ENCODE data around the gene CLMN.
A peak's percentile ranks its signal among the peaks of the same experiment; 100 is the strongest.
"Not testable (repeated sequence)": the region's sequence is repeated elsewhere in the genome, so short reads cannot be mapped to it uniquely, and the experiment has no call there.

CLMN gene

DNA sequence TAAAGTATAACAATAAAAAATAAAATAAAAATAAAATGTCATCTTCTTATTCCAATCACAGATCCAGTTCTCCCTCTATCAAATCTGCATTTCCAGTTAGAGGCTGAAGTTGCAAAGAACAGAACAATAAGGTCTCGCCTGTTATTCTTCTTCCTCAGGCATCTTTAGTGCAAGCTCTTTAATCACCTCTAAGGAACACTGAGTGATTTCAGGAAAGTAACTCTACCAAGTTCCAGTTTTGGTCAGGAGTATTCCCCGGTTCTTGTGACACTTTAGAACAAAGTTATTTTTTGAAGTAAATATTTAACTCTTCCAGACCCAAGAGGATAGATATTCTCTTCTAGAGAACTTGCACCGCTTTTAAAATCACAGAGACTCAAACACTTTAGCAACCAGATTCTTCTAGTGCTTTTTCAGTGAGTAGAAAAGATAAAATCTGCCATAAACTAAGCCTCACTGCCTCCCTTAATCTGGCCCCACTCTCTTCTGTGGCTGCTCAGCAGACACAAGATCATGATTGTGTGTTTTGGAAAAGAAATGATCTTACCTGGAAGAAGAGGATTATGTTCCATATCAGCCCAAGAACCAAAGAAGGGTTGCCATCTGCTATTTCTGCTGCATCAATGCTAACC lies 104.5 kb downstream of the CLMN start:
- DNase-seq = no peak

GRCh38 chr14:95213774-95214173 lies 105.9 kb downstream of the CLMN start:
- no peak for DNase-seq

- no peak for DNase-seq
Observed at GRCh38 chr14:95211721-95212504, 107.8 kb downstream of the CLMN start.

- DNase-seq = no peak
Observed at GRCh38 chr14:95210699-95211098, 109.0 kb downstream of the CLMN start.

DNA sequence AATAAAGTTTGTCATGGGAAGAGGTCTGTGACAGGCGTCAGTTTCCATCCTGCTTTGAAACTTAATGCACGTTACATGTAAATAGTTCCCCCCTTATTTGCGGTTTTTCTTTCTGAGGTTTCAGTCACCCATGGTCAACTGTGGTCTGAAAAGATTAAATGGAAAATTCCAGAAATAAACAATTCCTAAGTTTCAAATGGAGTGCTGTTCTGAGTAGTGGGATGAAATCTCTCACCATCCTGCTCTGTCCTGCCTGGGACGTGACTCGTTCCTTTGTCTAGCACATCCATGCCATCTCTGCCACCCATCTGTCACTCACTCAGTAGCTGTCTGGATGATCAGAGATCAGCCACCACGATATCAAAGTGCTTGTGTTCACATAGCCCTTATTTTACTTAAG lies 111.1 kb downstream of the CLMN start:
- DNase-seq = no peak

GRCh38 chr14:95207475-95208233 lies 112.1 kb downstream of the CLMN start:
- DNase-seq = no peak

DNA sequence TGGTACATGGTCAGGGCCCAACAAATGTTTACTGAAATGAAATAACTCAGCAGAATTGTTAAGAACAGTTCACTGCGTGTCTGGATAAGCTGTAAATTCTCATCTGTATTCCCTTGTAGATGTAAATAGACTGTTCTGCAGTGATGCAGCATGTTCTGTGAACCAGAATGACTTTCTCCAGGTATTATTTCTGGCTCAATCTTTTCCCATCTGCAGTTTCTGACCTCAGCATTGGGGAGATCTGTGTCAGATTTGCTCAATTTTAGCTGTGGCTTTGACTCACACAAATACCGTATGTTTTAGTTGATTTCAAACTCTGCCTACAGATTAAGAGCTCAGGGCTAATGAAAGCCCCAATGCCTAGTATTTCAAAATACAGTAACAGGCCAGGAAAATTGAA lies 113.2 kb downstream of the CLMN start:
- DNase-seq = no peak

DNA sequence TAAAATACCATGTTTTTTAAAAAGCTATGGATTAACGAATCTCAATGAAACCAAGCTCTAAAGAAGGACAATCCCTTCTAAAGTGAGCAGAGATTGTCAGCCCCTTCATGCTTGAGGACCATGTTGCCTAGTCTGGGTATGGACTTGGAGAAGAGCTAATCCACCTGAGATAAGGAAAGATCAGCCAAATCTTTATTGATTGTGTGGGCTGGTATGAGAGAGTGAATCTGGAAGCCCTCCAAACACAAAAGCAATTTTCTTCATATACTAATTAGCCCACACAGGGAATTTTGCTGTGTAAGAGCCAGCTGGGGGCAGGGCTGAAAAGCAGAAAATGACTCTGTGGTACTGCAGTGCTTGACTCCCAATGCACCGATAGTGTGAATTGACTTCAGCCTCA lies 115.0 kb downstream of the CLMN start:
- no peak for DNase-seq

GRCh38 chr14:95201745-95202144 lies 118.0 kb downstream of the CLMN start:
- not testable (repeated sequence) for DNase-seq

DNA sequence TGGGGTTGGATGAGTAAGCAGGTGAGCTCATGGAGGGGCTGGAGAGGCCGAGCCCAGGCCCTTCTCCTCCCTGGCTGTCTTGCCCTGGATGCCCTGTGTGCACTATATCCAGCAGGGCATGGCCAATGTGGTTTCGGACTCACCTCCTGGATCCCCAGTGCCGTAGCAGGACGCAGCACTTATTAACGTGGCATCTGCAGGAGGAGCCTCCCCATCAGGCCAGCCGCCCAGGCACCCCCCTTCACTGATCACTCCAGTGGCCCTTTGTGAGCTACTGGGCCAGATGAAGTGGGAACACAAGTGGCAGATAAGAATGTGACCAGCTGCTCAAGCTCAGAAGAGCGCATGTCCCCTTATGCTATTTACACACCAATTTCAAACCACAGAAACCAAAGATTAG lies 119.3 kb downstream of the CLMN start:
- DNase-seq = peak; percentile 76

DNA sequence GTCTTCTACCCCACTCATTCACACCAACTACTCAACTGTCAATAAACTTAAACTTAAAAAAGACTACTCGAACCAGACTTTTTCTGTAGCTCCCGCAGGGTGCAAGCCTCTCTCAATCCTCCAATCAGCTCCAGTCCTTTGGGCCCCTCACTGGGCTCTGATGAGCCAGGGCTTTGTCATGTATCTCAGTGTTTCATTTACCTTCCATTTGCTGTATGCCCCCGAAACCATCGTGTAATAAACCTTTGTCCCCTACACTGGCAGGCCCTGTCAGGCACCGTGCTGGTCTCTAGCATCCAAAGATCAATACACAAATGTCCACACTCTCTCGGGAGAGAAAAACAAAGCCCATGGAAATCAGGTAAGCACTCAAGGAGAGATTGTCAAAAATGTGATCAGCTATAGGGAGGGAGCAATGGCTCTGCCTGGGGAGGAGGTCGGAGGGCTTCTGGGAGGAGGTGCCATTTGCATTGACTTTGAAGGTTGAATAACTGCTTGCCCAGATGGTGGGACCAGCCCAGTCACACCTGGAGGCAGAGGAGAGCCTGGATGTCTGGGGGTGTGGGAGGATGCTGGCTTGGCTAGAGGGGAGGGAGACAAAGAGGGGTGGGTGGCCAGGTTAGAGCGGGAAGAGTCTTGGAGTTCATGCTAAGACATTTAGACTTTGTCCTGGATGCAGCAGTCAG lies 120.3 kb downstream of the CLMN start:
- DNase-seq = no peak

- DNase-seq = no peak
Observed at GRCh38 chr14:95198320-95198719, 121.4 kb downstream of the CLMN start.

GRCh38 chr14:95197551-95197950 lies 122.2 kb downstream of the CLMN start:
- DNase-seq = peak; percentile 59

- DNase-seq = no peak
Observed at GRCh38 chr14:95196826-95197545, 122.7 kb downstream of the CLMN start.

DNA sequence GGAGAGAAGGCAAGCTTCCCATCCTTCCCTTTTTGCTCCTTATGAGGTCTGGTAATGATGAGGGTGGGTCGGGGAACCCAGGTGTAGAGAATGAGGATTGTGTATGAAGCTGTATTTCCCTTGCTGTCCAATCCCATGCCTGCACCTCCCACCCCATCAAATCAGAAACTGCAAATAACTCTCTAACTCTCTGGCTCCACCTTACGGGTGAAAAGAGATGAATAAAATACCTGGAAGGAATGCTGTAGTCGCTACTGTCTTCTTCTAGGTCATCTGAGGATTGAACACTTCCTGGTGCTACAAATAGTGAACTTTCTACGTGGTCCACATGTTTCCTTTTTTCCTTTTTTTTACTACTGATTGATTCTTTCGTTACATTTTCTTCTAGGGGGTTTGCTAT lies 123.4 kb downstream of the CLMN start:
- DNase-seq = no peak

- DNase-seq = no peak
Observed at GRCh38 chr14:95195031-95195430, 124.7 kb downstream of the CLMN start.

DNA sequence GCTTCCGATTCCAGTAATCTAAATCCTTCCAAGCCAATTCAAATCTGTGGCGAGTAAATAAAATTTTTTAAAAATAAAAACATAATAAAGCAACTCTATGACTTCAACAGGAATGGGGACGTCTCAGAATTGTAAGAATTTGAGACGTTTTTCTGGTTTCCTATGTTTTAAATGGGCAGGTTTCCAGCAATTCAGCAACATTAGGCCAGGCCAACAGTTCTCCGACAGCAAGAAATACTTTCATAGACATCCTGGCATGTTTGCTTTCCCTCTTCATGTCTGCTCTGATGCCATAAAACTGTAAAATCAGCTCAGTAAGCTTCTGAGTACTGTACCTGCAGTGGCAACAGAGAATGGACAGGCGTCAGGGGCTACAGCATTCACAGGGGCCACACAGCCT lies 126.6 kb downstream of the CLMN start:
- no peak for DNase-seq

- no peak for DNase-seq
Observed at GRCh38 chr14:95192311-95192710, 127.4 kb downstream of the CLMN start.

DNA sequence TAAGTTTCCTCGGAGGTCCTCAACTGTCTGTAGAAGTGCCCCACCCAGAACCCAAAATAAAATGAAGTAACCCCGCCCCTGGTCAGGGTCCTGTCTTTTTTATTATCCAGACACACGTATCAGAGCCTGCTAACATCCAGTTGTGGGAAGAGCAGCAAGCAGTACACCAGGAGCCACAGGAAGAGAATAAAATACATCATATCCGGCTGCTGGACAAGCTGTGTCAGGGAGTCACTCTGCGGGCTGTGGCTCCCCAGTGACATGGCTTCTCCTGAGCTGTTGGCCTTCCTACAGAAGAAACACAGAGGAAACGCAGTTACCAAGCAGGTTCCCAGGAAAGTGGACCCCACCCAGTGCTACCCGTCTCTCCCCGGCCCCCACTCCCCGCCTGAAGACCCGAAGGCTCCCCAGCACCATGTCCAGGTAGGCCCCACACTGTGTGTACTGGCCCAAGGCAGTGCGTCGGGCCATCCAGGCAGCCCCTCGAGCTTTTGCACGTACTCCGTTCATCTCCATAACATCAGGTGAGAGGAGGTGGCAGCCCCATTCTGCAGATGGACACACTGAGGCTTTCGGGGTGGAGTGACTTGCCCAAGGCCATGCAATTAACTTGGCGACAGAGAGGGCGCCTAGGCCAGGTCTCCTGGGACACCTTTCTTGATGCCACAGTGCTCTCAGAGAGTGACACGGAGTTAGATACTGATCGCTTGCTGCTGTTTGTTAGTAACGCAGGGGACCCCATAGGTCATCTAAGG lies 128.1 kb downstream of the CLMN start:
- DNase-seq = no peak

DNA sequence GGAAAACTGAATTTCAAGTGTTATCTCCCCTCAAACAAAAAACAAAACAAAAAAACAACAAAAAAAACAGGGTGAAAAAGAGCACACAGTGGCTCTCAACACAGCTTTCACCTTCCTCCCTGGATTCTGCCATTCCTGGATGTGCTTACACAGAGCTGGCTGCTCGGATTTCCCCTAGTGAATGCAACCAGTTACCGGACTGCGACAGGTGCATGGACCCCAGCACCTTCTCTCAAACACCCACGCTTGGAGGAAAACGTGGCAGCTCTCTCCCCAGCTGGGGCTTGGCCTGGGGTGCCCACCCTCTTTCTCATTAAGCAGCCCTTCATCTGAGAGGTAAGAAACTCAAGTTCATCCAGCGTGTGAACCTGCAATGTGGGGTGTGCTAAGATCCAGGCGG lies 128.9 kb downstream of the CLMN start:
- DNase-seq = no peak

DNA sequence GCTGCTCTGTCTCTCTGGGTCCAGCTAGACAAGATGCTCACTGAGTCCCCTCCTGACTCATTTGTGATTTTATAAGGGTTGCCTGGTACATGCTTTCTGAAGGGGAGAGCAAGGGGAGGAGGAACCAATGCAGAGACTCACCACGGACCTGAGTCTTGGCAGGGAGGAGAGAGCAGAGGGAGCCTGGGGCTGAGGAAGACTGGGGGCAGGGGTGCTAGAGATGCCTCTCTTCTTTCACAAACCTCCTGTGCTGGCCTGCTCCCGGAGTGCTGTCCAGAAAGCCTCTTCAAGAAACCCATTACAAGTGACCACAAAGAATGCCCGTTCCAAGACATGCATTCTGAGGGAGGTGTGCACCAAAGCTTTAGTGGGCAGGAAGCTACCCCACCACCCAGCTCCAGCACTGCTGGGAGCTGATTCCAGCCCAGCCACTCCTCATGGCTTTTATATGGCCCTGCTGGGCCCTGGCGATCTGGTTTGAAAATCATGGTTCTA lies 129.3 kb downstream of the CLMN start:
- no peak for DNase-seq
